ENCODE results near the gene SCT. TPM values are rescaled to one million over a fixed set of nuclear protein-coding genes. Genes with fewer than 3 reads are reported as not detected.
A peak's percentile ranks its signal among the peaks of the same experiment; 100 is the strongest.

Gene SCT
- total RNA-seq, 2 experiments from 2014 or later, result not detected

DNA sequence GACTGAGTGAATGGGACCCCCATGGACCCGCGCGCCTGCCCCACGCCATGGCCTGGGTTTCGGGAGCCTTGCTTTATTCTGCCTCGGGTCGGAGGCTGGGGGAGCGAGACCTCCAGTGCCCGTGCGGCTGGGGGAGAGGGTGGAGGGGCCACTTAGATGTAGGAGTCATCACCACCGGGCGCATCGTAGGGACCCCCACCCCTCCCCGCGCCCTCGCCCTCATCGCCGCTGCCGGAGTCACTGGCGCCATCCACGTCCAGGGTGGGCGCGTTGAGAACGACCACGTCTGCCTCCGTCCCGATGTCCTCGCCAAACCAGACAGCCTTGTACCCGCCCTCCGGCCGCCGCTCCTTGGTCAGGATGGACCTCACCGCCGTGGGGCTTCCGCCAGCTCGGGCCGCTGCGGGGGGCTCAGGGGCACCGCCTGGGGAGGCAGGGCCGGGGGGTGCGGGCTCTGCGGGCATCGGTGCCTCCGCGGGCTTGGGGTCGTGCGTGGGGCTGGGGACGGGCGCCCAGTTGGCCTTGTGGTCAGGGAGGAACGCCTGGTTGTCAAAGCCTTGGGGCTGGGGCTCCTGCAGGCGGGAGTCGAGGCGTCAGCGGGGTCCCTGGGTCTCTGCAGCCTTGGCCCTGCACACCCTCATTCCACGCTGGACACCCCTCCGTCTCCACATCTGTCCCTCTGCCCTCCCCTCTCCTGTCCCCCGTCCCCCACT is 9.6 kb downstream of the SCT start:
- intact Hi-C loops (cut with DNase I, micrococcal nuclease), result loop anchor here in 1 of 2 experiments (5.0 kb wide), 1 partner anchor 310 kb away; the partner anchor contains the start of gene AP2A2
- no peak overlapping the region for H3K4me3 ChIP-seq (ENCODE audit: low read length)
- Mint-ChIP-seq H3K36me3 (ENCODE audit: low read depth) (peaks cover 8% of the 10 kb centered on the region), H3K4me1 (ENCODE audit: low read depth) (peaks cover 12% of the 10 kb centered on the region), H3K27ac (no peak overlapping the region), H3K4me3 (peak overlapping the region; percentile 96), H3K27me3 (no peaks in the 10 kb centered on the region), H3K9me3 (no peaks in the 10 kb centered on the region)
- H3K36me3 ChIP-seq (ENCODE audit: insufficient read depth, low read length), result peaks cover 19% of the 10 kb centered on the region
- no peak for TF ChIP-seq CTCF (IDR thresholded peaks at IDR 0.05)
- ATAC-seq (ENCODE audit: poor library complexity) (no peak), DNase-seq (peak in 1 of 14 experiments; percentile 40)
- H3K4me1 ChIP-seq (ENCODE audit: insufficient read depth, low read length), result peaks cover 34% of the 10 kb centered on the region
- POLR2A ChIA-PET, result no interaction called here
- H3K27me3 ChIP-seq (ENCODE audit: control insufficient read depth in 1 of 2, insufficient read depth in 2 of 2, low read length in 2 of 2), result no peaks in the 10 kb centered on the region
- no peak overlapping the region for H3K27ac ChIP-seq (ENCODE audit: low read depth in 1 of 2, low read length in 2 of 2)
- CTCF ChIA-PET, result no interaction called here
- peaks cover 0 to 3% of the 10 kb centered on the region in 2 experiments for H3K9me3 ChIP-seq (ENCODE audit: control insufficient read depth in 1 of 2, insufficient read depth in 1 of 2, low read length in 2 of 2)

DNA sequence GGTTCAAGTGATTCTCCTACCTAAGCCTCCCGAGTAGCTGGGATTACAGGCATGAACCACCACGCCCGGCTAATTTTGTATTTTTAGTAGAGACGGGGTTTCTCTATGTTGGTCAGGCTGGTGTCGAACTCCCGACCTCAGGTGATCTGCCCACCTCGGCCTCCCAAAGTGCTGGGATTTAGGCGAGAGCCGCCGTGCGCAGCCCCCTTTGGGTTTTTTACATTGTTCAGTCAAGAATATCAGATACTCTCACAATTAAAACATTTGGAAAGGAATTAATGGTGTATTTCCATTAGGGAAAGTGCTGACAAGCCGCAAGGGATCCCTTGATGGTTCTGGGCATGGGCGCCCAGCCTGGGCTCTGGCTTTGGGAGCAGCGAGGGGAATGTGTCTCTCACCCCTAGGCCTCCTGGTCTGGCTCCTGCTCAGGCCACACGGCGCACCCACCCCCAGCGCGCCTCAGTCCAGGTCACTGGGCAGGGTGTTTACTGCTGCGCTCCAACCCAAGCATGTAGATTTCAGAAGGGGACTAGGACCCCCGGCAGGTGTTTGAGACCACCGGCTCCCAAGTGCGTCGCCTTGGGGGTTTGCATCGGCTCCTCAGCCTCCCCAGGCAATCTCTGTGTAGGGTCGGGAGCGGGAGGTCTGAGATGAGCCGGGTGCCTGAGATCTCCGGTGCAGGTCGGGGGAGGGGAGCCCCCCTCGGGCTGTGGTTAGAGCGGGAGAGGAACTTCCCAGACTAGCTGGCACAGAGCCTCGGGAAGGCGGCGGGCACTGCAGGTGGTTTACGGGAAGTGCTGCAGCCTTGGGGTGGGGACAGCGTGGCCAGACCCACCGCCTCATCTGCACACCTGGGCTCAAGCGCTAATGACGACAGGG is 10.4 kb downstream of the SCT start:
- TF ChIP-seq CTCF (IDR thresholded peaks at IDR 0.05), result no peak
- H3K27ac Mint-ChIP-seq, result peak overlapping the region; percentile 89
- peak overlapping the region; percentile 83 to 95 for H3K27ac ChIP-seq (ENCODE audit: low read depth in 1 of 2, low read length in 2 of 2)
- H3K4me3 Mint-ChIP-seq, result peak overlapping the region; percentile 96
- peak in 2 of 14 experiments; percentile 34 to 44 for DNase-seq
- H3K4me1 ChIP-seq (ENCODE audit: insufficient read depth, low read length), result peaks cover 34% of the 10 kb centered on the region
- POLR2A ChIA-PET, result interaction anchor here (0.6 to 1.5 kb wide), 8 partner anchors 16 to 203 kb away, joined by 3 to 12 read pairs (median 4); partner anchors contain the start of genes DEAF1, PHRF1, PNPLA2 and TMEM80
- CTCF ChIA-PET, result interaction anchor here (1.0 to 1.5 kb wide), 2 partner anchors 59 to 62 kb away, joined by 4 read pairs; no protein-coding TSS in a partner anchor
- no peaks in the 10 kb centered on the region for H3K27me3 ChIP-seq (ENCODE audit: control insufficient read depth in 1 of 2, insufficient read depth in 2 of 2, low read length in 2 of 2)
- no peaks in the 10 kb centered on the region for H3K9me3 Mint-ChIP-seq
- intact Hi-C loops (cut with DNase I, micrococcal nuclease), result loop anchor here in 1 of 2 experiments (5.0 kb wide), 1 partner anchor 311 kb away; the partner anchor contains the start of gene AP2A2
- H3K4me3 ChIP-seq (ENCODE audit: low read length), result peak overlapping the region; percentile 97
- peaks cover 27% of the 10 kb centered on the region for H3K36me3 ChIP-seq (ENCODE audit: insufficient read depth, low read length)
- H3K4me1 Mint-ChIP-seq (ENCODE audit: low read depth), result peaks cover 16% of the 10 kb centered on the region
- no peak for ATAC-seq (ENCODE audit: poor library complexity)
- H3K27me3 Mint-ChIP-seq, result no peaks in the 10 kb centered on the region
- H3K36me3 Mint-ChIP-seq (ENCODE audit: low read depth), result peaks cover 16% of the 10 kb centered on the region
- peaks cover 0 to 3% of the 10 kb centered on the region in 2 experiments for H3K9me3 ChIP-seq (ENCODE audit: control insufficient read depth in 1 of 2, insufficient read depth in 1 of 2, low read length in 2 of 2)

Data from CD4-positive, alpha-beta T cell (primary cell).